GM19193 (cell line): ENCODE measurements around the gene ZDHHC18.

Experiments
- POLR2A ChIP-seq: IDR thresholded peaks from 4 replicates; pipeline ENCODE4 v1.6.1; 2011; ENCODE audit not compliant: insufficient read depth, insufficient read length; ENCODE audit errors: extremely low read depth

The ZDHHC18 gene

DNA sequence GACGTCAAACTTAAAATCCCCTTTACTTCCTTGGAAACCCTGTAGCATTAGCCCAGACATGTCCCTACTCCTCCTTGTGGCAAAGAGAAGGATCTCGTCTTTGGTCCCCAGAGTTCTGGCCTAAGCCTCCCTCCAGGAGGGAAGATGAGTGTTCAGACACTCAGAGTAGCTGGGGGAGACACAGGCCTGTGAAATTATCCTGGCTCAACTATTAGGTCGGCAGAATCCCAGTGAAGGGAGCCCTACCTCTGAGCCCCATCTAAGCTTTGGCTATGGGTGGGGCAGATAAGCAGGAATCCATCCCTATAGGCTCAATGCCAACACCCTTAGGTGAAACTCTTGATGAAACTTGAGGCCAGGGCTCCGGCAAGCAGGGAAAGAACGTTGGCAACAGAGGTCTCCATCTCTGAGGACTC is 34.8 kb downstream of the ZDHHC18 start:
- TF ChIP-seq POLR2A: no peak

DNA sequence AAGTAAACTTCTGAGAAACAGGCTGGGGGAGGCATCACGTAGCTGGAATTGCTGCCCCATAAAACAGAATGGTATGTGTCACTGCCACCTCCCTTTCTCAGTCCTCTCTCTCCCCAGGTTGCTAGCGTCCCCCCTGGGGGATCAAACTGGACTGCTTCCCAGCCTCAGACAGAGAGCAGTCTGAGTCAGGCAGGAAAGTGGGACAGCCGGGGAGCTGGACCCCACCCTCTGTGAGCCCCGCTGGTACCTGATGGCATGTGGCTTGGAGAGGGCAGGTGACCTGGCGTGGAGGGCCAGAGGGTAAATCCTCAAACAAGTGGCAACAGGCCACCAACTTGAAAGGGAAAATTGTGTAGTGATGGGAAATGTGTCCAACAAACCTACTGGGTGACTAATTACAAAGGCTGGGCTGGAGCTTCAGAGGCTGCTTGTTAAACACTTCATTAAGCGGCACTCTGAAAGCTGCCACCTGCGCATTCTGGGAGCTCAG is 35.4 kb downstream of the ZDHHC18 start:
- no peak for TF ChIP-seq POLR2A

DNA sequence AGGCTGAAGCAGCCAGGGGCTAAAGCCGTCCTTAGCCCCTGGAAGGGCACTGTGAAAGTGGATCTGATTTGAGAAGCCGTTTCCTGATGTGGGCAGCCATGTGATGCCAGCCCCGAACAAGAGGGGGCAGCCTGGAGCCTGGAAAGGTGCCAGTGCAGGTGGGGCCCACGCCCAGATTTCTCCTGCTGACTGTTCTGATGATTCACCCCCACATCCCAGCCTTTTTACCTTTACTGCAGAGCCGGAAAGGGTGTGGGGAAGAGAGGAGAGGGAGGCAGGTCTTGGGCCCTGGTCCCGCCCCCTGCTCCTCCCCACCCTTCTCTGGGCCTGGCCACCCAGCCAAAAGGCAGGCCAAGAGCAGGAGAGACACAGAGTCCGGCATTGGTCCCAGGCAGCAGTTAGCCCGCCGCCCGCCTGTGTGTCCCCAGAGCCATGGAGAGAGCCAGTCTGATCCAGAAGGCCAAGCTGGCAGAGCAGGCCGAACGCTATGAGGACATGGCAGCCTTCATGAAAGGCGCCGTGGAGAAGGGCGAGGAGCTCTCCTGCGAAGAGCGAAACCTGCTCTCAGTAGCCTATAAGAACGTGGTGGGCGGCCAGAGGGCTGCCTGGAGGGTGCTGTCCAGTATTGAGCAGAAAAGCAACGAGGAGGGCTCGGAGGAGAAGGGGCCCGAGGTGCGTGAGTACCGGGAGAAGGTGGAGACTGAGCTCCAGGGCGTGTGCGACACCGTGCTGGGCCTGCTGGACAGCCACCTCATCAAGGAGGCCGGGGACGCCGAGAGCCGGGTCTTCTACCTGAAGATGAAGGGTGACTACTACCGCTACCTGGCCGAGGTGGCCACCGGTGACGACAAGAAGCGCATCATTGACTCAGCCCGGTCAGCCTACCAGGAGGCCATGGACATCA is 36.5 kb downstream of the ZDHHC18 start, which contains the start of gene SFN:
Gene SFN, plus strand, starts transcription at position 369 of the 904 bp plus-strand sequence. Its CDS starts 64 bp downstream, at position 433.
- no peak for TF ChIP-seq POLR2A

DNA sequence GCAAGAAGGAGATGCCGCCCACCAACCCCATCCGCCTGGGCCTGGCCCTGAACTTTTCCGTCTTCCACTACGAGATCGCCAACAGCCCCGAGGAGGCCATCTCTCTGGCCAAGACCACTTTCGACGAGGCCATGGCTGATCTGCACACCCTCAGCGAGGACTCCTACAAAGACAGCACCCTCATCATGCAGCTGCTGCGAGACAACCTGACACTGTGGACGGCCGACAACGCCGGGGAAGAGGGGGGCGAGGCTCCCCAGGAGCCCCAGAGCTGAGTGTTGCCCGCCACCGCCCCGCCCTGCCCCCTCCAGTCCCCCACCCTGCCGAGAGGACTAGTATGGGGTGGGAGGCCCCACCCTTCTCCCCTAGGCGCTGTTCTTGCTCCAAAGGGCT is 37.2 kb downstream of the ZDHHC18 start:
- TF ChIP-seq POLR2A: no peak

DNA sequence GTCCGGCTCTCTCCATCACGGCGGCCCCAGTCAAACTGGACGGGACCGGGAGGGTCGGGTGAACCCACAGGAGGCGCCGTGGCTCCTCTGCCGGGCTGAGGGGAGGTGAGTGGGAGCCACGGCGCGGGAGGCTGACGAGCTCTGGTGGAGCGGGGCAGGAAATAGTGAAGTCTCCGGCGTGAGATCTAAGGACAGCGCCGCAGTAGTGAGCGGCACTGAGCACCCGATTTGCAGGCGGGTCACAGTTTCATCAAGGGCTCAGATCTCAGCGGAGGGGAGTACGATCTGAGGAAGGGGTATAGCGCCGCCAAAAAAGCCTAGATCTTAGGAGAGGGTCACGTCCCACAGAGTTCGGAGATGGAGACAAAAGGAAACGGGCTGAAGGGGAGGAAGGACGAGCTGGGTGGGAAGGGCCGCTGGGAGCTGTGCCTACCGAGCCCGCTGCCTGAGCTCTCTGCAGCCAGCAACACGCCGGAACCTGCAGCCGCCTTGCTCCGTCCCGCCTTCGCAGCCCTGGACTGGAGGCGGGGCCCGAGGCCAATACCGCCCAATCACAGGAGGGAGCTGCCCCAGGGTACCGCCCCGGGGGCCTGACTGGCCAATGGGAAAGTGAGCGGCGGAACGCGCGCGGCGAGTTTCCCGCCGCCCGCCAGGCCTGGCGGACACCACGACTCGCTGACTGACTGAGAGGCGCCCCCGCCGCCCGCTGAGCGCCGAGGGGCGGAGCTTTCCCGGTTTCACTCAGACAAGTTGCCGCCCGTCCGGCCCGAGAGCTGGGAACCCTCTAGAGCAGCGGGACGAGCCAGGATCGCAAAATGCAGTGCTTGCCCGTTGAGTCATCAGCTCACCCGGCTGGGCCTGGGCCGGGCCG is 38.4 kb downstream of the ZDHHC18 start:
- TF ChIP-seq POLR2A: peak; percentile 98

- no peak for TF ChIP-seq POLR2A
These were observed 48.4 kb downstream of the ZDHHC18 start for GRCh38 chr1:26874896-26875295.

GRCh38 chr1:26877326-26877725 is 50.8 kb downstream of the ZDHHC18 start:
- no peak for TF ChIP-seq POLR2A

GRCh38 chr1:26879793-26880192 is 53.3 kb downstream of the ZDHHC18 start:
- no peak for TF ChIP-seq POLR2A

DNA sequence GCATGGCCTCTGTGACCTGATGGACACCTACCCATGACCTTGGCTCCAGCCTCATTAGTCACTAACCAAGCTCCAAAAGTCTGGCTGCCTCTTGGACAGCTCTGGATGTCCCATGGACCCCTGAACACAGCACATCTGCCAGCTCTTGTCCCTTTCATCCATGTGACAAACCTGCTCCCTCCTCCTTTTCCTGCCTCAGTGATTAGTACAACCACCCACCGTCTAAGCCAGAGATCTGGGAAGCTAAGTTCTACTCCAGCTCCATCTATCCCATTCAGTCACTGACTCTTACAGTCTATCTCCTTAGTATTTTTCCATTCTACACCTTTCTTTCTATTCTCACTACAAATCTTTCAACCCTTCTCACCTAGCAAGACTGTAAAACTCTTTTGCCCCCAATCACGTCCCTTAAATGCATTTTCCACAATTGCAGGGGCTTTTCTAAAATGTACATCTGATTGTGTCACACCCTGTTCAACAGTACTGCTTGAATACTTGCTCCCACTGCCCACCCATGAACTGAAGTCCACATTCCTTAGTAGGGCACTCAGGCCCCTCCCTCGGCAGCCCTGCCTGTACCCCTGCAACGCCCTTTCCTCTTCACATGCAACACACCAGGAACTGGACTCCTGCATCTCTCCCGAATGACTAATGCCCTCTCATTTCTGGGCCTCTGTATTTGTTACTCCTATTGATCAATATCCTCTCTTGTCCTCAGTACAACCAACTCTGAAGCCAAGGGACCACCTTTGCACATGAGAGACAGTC is 56.4 kb downstream of the ZDHHC18 start:
- no peak for TF ChIP-seq POLR2A

DNA sequence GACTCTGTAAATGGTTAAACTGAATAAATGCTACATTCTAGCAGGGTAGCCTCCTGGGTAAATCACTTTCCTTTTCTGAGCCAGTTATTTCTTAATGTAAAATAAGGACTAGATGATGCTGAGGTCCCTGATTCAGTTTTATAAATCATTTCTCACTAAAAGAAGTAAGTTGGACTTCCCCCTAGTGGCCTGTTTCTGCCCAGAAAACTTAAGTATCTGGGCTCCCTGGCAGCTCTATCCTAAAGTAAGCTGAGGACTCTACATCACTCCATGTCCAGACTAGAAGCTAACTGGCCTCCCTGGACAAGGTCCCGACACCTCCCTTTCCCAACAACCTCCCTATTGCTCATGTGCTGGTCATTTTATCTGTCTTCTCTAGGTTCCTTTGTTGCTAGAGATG is 60.6 kb downstream of the ZDHHC18 start:
- TF ChIP-seq POLR2A: no peak

DNA sequence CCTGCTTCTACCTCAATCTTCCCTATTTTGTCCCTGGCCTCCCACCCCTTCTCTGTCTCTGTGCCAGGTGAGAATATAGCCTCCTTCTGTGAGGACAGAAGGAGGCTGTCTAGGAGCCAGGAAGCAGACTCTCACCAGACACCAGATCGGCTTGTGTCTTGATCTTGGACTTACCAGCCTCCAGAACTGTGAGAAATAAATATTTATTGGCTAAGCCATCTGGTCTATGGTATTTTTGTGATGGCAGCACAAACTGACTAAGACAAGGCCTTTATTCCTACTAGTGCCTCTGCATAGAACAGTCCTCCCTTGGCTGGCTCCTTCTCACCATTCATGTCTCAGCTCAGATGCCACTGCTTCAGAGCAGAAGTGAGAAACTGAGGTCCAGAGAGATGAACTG is 61.7 kb downstream of the ZDHHC18 start:
- TF ChIP-seq POLR2A: no peak

DNA sequence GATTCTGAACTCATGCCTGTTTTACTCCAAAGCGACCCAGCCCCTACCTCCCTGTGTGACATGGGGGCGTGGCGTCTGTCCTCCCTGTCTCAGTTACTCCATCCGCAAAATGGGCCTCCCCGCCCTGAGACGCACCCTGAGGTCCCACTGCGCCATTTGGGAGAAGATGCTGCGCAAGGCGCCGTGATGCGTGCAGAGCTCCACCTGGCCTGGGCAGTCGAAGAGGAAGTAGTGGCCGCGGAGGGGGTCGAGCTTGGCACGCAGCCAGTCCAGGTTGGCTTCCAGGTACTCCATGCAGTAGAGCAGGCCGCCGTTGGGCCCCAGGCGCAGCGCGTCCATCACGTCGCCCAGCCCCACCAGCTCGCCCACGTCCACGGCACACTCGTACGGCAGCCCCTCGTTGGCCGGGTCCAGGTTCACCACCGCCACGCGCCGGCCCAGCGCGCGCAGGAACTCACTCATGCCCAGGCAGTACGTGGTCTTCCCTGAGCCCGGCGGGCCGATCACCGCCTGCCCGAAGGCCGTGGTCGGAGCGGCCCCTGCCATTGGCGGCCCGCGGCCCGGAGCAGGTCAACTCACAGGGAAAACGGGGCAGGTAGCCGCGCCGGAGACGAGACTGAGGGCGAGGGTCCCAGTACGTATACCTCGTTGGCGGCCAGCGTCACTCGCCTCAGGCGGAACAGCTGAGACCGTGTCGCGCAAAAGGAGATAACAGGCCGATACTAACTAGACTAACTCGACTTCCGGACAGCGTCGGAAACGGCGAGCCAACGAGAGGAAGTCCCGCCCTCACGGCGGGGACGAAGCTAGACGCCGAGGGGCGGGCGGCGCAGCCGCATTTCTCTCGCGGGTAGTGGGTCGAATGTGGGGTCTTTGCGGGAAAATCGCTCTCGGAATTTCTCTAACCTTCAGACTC is 63.3 kb downstream of the ZDHHC18 start, which contains the start of gene GPN2:
Gene GPN2, minus strand, starts transcription at position 733 of the 916 bp plus-strand sequence. Its CDS starts 187 bp downstream, at position 546.
- peak; percentile 92 for TF ChIP-seq POLR2A

- TF ChIP-seq POLR2A: no peak
These were observed 63.9 kb downstream of the ZDHHC18 start for GRCh38 chr1:26890467-26890796.

DNA sequence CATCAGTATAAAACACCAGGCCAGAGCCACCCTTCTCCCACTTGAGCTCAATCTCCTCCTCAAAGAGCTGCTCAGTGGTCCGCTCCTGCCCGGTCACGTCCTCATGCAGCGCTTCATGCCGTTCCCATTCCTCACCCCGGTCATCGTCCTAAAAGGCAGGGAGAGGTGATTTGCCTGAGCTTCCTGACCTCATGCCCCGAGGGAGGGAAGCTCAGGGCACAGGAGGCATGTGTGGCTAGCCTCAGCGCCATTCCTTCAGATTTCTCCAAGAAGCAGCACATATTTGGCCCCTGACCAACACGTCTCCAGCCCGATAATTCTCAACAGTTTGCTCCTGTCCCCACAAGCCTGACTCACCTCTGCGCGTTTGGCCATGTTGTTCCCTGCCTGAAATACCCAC is 67.8 kb downstream of the ZDHHC18 start:
- TF ChIP-seq POLR2A: no peak

DNA sequence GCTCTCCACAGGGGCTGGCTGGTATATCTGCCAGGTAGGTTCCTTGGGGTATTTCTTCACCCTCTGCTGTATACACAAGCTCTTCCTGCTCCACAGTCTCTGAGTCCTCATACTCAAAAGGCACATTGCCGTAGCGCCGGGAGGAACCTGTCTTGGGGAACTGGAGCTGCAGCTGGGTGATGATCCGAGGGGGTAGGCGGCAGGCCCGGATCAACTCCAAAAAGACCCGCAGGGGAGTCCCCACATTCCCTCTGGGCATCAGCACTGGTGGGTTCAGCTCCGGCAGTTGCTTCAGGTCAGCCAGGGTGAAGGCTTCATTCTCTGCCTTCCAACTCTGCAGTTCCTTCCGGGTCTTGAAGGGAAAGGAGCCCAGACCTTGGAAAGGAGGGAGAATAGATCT is 70.9 kb downstream of the ZDHHC18 start:
- no peak for TF ChIP-seq POLR2A
